ENCODE data around the gene GPBP1.

The GPBP1 gene

GRCh38 chr5:57194653-57195052 lies 20.8 kb downstream of the GPBP1 start:
- TF ChIP-seq CTCF (IDR thresholded peaks at IDR 0.05; ENCODE audit: borderline replicate concordance, control extremely low read depth, extremely low read depth, insufficient read depth, missing control alignments), result no peak
- DNase-seq (ENCODE audit: low spot score), result no peak
- in situ Hi-C loops (cut with MboI; ENCODE audit: low sequenced_read_pairs, unreplicated experiment), result no loop called here

GRCh38 chr5:57195060-57195459 lies 21.2 kb downstream of the GPBP1 start:
- in situ Hi-C loops (cut with MboI; ENCODE audit: low sequenced_read_pairs, unreplicated experiment), result no loop called here
- no peak for DNase-seq (ENCODE audit: low spot score)
- no peak for TF ChIP-seq CTCF (IDR thresholded peaks at IDR 0.05; ENCODE audit: borderline replicate concordance, control extremely low read depth, extremely low read depth, insufficient read depth, missing control alignments)

- in situ Hi-C loops (cut with MboI; ENCODE audit: low sequenced_read_pairs, unreplicated experiment), result no loop called here
- TF ChIP-seq CTCF (IDR thresholded peaks at IDR 0.05; ENCODE audit: borderline replicate concordance, control extremely low read depth, extremely low read depth, insufficient read depth, missing control alignments), result no peak
- no peak for DNase-seq (ENCODE audit: low spot score)
Observed at GRCh38 chr5:57199866-57200265, 26.0 kb downstream of the GPBP1 start.

- no peak for TF ChIP-seq CTCF (IDR thresholded peaks at IDR 0.05; ENCODE audit: borderline replicate concordance, control extremely low read depth, extremely low read depth, insufficient read depth, missing control alignments)
- in situ Hi-C loops (cut with MboI; ENCODE audit: low sequenced_read_pairs, unreplicated experiment), result no loop called here
- DNase-seq (ENCODE audit: low spot score), result no peak
Observed at GRCh38 chr5:57202811-57203210, 29.0 kb downstream of the GPBP1 start.

DNA sequence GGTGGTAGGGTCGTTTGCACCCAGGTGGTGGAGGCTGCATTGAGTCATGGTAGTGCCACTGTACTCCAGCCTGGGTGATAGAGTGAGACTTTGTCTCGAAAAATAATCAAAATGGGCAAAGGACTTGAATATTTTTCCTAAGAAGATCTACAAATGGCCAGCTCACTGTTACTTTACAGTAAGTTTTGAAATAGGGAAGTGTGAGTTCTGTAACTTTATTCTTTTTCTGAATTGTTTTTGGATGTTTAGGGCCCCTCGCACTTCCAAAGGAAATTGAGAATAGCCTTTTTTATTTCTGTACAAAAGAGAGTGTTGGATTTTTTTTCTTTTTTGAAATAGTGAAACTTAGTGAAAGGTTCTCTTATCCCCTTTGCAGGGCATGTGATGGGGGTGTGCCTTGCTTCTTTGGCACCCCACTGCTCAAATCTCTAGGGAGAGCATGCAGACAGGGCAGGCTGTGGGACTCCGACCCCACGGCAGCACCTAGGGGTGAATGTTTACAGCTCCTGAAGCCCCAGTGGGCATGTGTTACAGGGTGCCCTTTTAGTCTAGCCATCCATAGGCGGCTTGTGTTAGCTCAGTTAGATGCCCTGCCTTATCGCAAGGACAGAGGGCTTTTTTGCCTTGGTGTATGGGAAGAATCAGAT lies 33.3 kb downstream of the GPBP1 start:
- TF ChIP-seq CTCF (IDR thresholded peaks at IDR 0.05; ENCODE audit: borderline replicate concordance, control extremely low read depth, extremely low read depth, insufficient read depth, missing control alignments), result no peak
- in situ Hi-C loops (cut with MboI; ENCODE audit: low sequenced_read_pairs, unreplicated experiment), result no loop called here
- DNase-seq (ENCODE audit: low spot score), result no peak

DNA sequence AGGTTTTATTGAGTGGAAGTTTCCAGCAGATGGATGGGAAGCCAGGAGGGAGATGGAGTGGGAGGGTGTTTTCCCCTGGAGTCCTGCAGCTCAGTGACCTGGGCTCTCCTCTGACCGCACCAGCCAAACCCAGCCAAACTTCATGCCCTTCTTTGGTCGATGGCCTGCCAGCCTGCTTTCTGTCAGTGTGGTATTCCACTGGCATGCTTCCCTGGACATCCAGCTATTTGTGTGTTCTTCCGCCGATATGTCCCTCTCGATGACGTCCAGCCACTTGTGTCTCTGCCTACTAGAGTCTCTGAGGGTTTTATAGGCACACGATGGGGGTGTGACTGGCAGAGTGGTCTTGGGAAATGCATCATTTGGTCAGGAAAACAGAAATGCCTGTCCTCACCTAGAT lies 33.8 kb downstream of the GPBP1 start:
- DNase-seq (ENCODE audit: low spot score), result no peak
- no peak for TF ChIP-seq CTCF (IDR thresholded peaks at IDR 0.05; ENCODE audit: borderline replicate concordance, control extremely low read depth, extremely low read depth, insufficient read depth, missing control alignments)
- in situ Hi-C loops (cut with MboI; ENCODE audit: low sequenced_read_pairs, unreplicated experiment), result no loop called here
